Tibial nerve (tissue), 3 donors: Measurements from ENCODE around the gene SLC15A4.

Source experiments
- CTCF ChIP-seq, 5 experiments: fragments of 200-600 bp in 3 of 5; fragments of 450-650 bp in 2 of 5; sonication (generic) in 3 of 5; IDR thresholded peaks; one replicate each; pipeline ENCODE4 v1.5.1; 2016 to 2019; ENCODE audit warnings: antibody characterized with exemption in 5 of 5, mild to moderate bottlenecking in 3 of 5, moderate library complexity in 2 of 5
- POLR2A ChIP-seq, 2 donors: fragments of 450-650 bp; IDR thresholded peaks; one replicate each; pipeline ENCODE4 v1.6.1; 2017; ENCODE audit warnings: antibody characterized with exemption in 2 of 2, mild to moderate bottlenecking in 2 of 2, moderate library complexity in 2 of 2

DNA sequence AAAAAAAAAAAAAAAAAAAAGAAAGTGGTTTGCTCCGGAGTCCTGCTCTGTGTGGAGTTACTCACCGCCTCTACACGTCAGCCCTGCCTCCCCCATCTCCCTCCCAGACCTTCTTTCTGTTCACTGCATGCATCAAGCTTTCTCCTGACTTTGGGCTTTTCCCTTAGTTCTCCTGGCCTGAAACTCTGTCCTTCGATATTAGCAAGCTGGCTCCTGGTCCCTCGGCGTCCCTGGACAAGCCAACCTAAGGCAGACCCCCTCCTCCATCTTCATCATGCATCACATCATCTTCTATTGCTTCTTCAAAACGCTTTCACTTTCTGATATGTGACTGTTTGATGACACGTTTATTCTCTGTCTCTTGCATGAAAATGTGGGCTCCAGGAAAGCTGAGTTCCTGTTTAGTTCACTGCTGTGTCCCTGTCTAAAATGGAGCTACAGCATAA, 40.6 kb downstream of the SLC15A4 start:
- TF ChIP-seq CTCF (IDR thresholded peaks at IDR 0.05) (no peak), POLR2A (IDR thresholded peaks at IDR 0.05) (no peak)
